Measurements from ENCODE around the gene IZUMO1. TPM values are rescaled to one million over a fixed set of nuclear protein-coding genes. Genes with fewer than 3 reads are reported as not detected.

The IZUMO1 gene
- total and polyA plus RNA-seq, 2 of the 4 experiments (the other 2 are of a cell fraction), result not detected

DNA sequence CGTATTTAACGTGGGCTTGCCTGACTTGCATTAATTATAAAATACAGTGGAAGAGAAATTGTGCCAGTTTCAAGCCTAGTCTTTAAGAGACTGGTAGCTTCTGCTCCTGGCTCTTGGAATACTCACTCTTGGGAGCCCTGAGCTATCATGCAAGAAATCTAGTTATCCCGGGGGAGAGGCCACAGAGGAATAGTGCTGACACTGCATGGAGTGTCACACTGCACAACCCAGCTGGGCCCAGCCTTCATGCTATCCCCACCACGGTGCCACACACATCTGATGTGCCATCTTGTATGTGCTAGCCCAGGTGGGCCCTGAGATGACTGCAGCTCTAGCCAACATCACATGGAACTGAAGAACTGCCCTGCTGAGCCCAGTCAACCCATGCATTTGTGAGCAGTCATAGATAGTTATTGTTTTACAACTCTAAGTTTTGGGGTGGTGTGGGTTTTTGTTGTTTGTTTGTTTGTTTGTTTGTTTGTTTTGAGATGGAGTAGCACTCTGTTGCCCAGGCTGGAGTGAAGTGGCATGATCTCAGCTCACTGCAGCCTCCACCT is 35.5 kb downstream of the IZUMO1 start:
- no peak for TF ChIP-seq NFE2L2 (IDR thresholded peaks at IDR 0.05; ENCODE audit: low read depth, low read length)
- TF ChIP-seq MAFK (IDR thresholded peaks at IDR 0.05; ENCODE audit: low read depth, low read length), result peak; percentile 12; the same call in 1 of the 2 replicates
- DNase-seq, result no peak
- dilution Hi-C loops (cut with HindIII; ENCODE audit: low sequenced_read_pairs, unreplicated experiment) (no loop called here), intact Hi-C loops (cut with micrococcal nuclease) (no loop called here), in situ Hi-C loops (cut with MboI; ENCODE audit: low sequenced_read_pairs) (no loop called here)
- H4K5ac ChIP-seq (ENCODE audit: low read depth, low read length), result no peak overlapping the region
- no peaks in the 10 kb centered on the region for H3K9me1 ChIP-seq (ENCODE audit: insufficient read depth, low read length)
- no peaks in the 10 kb centered on the region for H3K9me3 ChIP-seq (ENCODE audit: control insufficient read depth, insufficient read depth, low read length)
- H3K79me1 ChIP-seq (ENCODE audit: low read depth in 1 of 2, low read length in 2 of 2), result peaks cover 6 to 23% of the 10 kb centered on the region in 2 experiments; a peak in 3 of 4 replicates
- no peak overlapping the region for H2BK20ac ChIP-seq (ENCODE audit: low read depth, low read length)
- H3K14ac ChIP-seq (replicated peaks; ENCODE audit: low read depth, low read length), result no peak overlapping the region
- H2AK9ac ChIP-seq (replicated peaks; ENCODE audit: low read depth, low read length, poor library complexity), result no peak overlapping the region
- no peak overlapping the region for H3K4ac ChIP-seq (ENCODE audit: low read depth, low read length)
- no peak overlapping the region for H3K9ac ChIP-seq (ENCODE audit: low read depth, low read length)
- H3K4me1 ChIP-seq (ENCODE audit: control insufficient read depth, insufficient read depth, low read length), result peaks cover 9% of the 10 kb centered on the region
- peaks cover 2% of the 10 kb centered on the region; the same call in 1 of the 2 replicates for H3K36me3 ChIP-seq (ENCODE audit: control insufficient read depth, insufficient read depth, low read length)
- no peak overlapping the region for H2AFZ ChIP-seq (replicated peaks; ENCODE audit: low read length, poor library complexity)
- no peak overlapping the region for H4K8ac ChIP-seq (ENCODE audit: low read depth in 2 of 2, low read length in 2 of 2)
- H2BK120ac ChIP-seq (ENCODE audit: low read depth, low read length), result no peak overlapping the region
- H2AK5ac ChIP-seq (ENCODE audit: low read depth, low read length), result no peak overlapping the region; the same call in 1 of the 2 replicates
- H3K27me3 ChIP-seq (ENCODE audit: control insufficient read depth, insufficient read depth, low read length), result no peaks in the 10 kb centered on the region
- H3K18ac ChIP-seq (ENCODE audit: low read depth, low read length), result no peak overlapping the region
- no peak overlapping the region for H2BK5ac ChIP-seq (ENCODE audit: low read depth, low read length, poor library complexity, severe bottlenecking)
- H3K4me3 ChIP-seq (ENCODE audit: insufficient read depth, low read depth, low read length), result no peak overlapping the region
- ChIA-PET POLR2A (ENCODE audit: unreplicated experiment) (no interaction called here), CTCF (no interaction called here)
- no peak overlapping the region for H4K91ac ChIP-seq (ENCODE audit: insufficient read depth, low read depth, low read length)
- no peak overlapping the region for H3K4me2 ChIP-seq (ENCODE audit: low read depth, low read length)
- BruUV-seq (replicated peaks), result no TSS peak
- no CpG with 5 or more reads among the region's 4 CpGs for WGBS, 2 experiments (ENCODE audit: extremely low coverage in 2 of 2, insufficient read length in 1 of 2)
- no peak overlapping the region for H3K56ac ChIP-seq (ENCODE audit: extremely low read depth, insufficient read depth, low read length)
- H4K20me1 ChIP-seq (ENCODE audit: insufficient read depth, low read length), result no peaks in the 10 kb centered on the region
- no peak overlapping the region for H2BK15ac ChIP-seq (ENCODE audit: low read depth, low read length)
- no peak for ATAC-seq (ENCODE audit: low read depth)
- H3K23ac ChIP-seq (ENCODE audit: low read depth, low read length), result no peak overlapping the region
- H3K27ac ChIP-seq (ENCODE audit: insufficient read depth, low read length), result no peak overlapping the region
